Measurements from ENCODE around the gene RHOV. TPM values are rescaled to one million over a fixed set of nuclear protein-coding genes. Genes with fewer than 3 reads are reported as not detected.

Gene RHOV
- total and polyA plus RNA-seq, 2 experiments from 2014 or later: 1.7 to 6.1 TPM

GRCh38 chr15:40838756-40839155, 35.3 kb downstream of the RHOV start:
- WGBS (ENCODE audit: low lambda C conversion rate, missing lambda C conversion rate): 87% methylated on average over 5 of the region's 5 CpGs
- H3K27ac ChIP-seq: no peak overlapping the region
- H3K4me1 ChIP-seq (ENCODE audit: insufficient read depth): no peaks in the 10 kb centered on the region
- DNase-seq (ENCODE audit: low spot score): no peak
- H3K4me2 ChIP-seq: no peak overlapping the region
- no peak overlapping the region for H3K4me3 ChIP-seq
- H3K27me3 ChIP-seq: no peaks in the 10 kb centered on the region
- H2AFZ ChIP-seq: no peak overlapping the region
- H4K20me1 ChIP-seq (ENCODE audit: insufficient read depth, poor library complexity, severe bottlenecking): no peaks in the 10 kb centered on the region
- H3K79me2 ChIP-seq: peaks cover 14% of the 10 kb centered on the region
- no peak for TF ChIP-seq EZH2phosphoT487 (IDR thresholded peaks at IDR 0.05; ENCODE audit: low read depth, severe bottlenecking, unreplicated experiment)
- no peak for TF ChIP-seq EZH2 (IDR thresholded peaks at IDR 0.05; ENCODE audit: borderline replicate concordance)
- TF ChIP-seq, protein P1, sequence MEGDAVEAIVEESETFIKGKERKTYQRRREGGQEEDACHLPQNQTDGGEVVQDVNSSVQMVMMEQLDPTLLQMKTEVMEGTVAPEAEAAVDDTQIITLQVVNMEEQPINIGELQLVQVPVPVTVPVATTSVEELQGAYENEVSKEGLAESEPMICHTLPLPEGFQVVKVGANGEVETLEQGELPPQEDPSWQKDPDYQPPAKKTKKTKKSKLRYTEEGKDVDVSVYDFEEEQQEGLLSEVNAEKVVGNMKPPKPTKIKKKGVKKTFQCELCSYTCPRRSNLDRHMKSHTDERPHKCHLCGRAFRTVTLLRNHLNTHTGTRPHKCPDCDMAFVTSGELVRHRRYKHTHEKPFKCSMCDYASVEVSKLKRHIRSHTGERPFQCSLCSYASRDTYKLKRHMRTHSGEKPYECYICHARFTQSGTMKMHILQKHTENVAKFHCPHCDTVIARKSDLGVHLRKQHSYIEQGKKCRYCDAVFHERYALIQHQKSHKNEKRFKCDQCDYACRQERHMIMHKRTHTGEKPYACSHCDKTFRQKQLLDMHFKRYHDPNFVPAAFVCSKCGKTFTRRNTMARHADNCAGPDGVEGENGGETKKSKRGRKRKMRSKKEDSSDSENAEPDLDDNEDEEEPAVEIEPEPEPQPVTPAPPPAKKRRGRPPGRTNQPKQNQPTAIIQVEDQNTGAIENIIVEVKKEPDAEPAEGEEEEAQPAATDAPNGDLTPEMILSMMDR (IDR thresholded peaks at IDR 0.05; ENCODE audit: poor library complexity): no peak
- no peaks in the 10 kb centered on the region for H3K9me2 ChIP-seq (replicated peaks; ENCODE audit: insufficient read depth)
- H3K36me3 ChIP-seq (replicated peaks; ENCODE audit: insufficient read depth, low read depth): no peaks in the 10 kb centered on the region
- no peaks in the 10 kb centered on the region for H3K9me3 ChIP-seq (ENCODE audit: low read depth)

- H3K4me2 ChIP-seq: no peak overlapping the region
- WGBS (ENCODE audit: low lambda C conversion rate, missing lambda C conversion rate): 90% methylated on average over 1 of the region's 1 CpG
Measured at GRCh38 chr15:40836020-40836419, 38.0 kb downstream of the RHOV start.

GRCh38 chr15:40832903-40833302, 41.1 kb downstream of the RHOV start:
- Histone ChIP-seq H3K4me3 (no peak overlapping the region), H2AFZ (no peak overlapping the region), H3K9me3 (ENCODE audit: low read depth) (no peaks in the 10 kb centered on the region), H3K9me2 (replicated peaks; ENCODE audit: insufficient read depth) (no peaks in the 10 kb centered on the region), H3K27ac (no peak overlapping the region), H3K27me3 (no peaks in the 10 kb centered on the region), H3K4me1 (ENCODE audit: insufficient read depth) (no peaks in the 10 kb centered on the region), H3K79me2 (no peaks in the 10 kb centered on the region), H3K4me2 (no peak overlapping the region), H4K20me1 (ENCODE audit: insufficient read depth, poor library complexity, severe bottlenecking) (no peaks in the 10 kb centered on the region), H3K36me3 (replicated peaks; ENCODE audit: insufficient read depth, low read depth) (no peaks in the 10 kb centered on the region)
- no peak for DNase-seq (ENCODE audit: low spot score)
- TF ChIP-seq EZH2phosphoT487 (IDR thresholded peaks at IDR 0.05; ENCODE audit: low read depth, severe bottlenecking, unreplicated experiment): no peak
- TF ChIP-seq, protein P1 (IDR thresholded peaks at IDR 0.05; ENCODE audit: poor library complexity): no peak
- TF ChIP-seq EZH2 (IDR thresholded peaks at IDR 0.05; ENCODE audit: borderline replicate concordance): no peak

More at GRCh38 chr15:40836020-40836419, 38.0 kb downstream of the RHOV start:
- Histone ChIP-seq H2AFZ (no peak overlapping the region), H3K9me2 (replicated peaks; ENCODE audit: insufficient read depth) (no peaks in the 10 kb centered on the region), H3K27ac (no peak overlapping the region), H3K4me3 (no peak overlapping the region), H3K9me3 (ENCODE audit: low read depth) (no peaks in the 10 kb centered on the region), H3K36me3 (replicated peaks; ENCODE audit: insufficient read depth, low read depth) (no peaks in the 10 kb centered on the region), H3K79me2 (no peaks in the 10 kb centered on the region), H3K4me1 (ENCODE audit: insufficient read depth) (no peaks in the 10 kb centered on the region), H4K20me1 (ENCODE audit: insufficient read depth, poor library complexity, severe bottlenecking) (no peaks in the 10 kb centered on the region), H3K27me3 (no peaks in the 10 kb centered on the region)
- TF ChIP-seq EZH2 (IDR thresholded peaks at IDR 0.05; ENCODE audit: borderline replicate concordance) (no peak), EZH2phosphoT487 (IDR thresholded peaks at IDR 0.05; ENCODE audit: low read depth, severe bottlenecking, unreplicated experiment) (no peak)
- TF ChIP-seq, protein P1 (IDR thresholded peaks at IDR 0.05; ENCODE audit: poor library complexity): no peak
- DNase-seq (ENCODE audit: low spot score): no peak

DNA sequence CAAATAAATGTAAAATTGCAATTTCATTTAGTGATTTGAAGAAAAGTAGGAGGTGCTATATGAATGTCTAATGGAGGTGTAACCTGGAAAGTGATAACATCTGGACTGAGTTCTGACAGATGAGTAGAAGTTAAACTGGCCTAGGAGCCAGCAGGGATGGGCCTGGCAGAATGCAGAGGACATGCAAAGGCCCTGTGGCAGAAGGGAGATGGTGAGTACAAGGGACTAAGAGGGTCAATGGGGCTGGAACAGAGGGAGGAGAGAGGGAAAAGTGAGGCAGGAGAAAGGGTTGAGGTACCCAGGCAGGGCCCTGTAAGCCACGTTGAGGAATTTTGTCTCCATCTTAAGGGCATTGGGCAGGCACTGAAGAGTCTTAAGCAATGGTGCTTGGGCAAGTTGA, 42.2 kb downstream of the RHOV start:
- WGBS (ENCODE audit: low lambda C conversion rate, missing lambda C conversion rate): 100% methylated on average over 1 of the region's 1 CpG
- H3K36me3 ChIP-seq (replicated peaks; ENCODE audit: insufficient read depth, low read depth): no peaks in the 10 kb centered on the region
- no peaks in the 10 kb centered on the region for H4K20me1 ChIP-seq (ENCODE audit: insufficient read depth, poor library complexity, severe bottlenecking)
- H3K9me2 ChIP-seq (replicated peaks; ENCODE audit: insufficient read depth): no peaks in the 10 kb centered on the region
- H3K4me1 ChIP-seq (ENCODE audit: insufficient read depth): no peaks in the 10 kb centered on the region
- TF ChIP-seq EZH2 (IDR thresholded peaks at IDR 0.05; ENCODE audit: borderline replicate concordance) (no peak), EZH2phosphoT487 (IDR thresholded peaks at IDR 0.05; ENCODE audit: low read depth, severe bottlenecking, unreplicated experiment) (no peak)
- TF ChIP-seq, protein P1 (IDR thresholded peaks at IDR 0.05; ENCODE audit: poor library complexity): no peak
- DNase-seq (ENCODE audit: low spot score): no peak
- H3K4me2 ChIP-seq: no peak overlapping the region
- no peak overlapping the region for H3K4me3 ChIP-seq
- H3K27me3 ChIP-seq: no peaks in the 10 kb centered on the region
- no peak overlapping the region for H3K27ac ChIP-seq
- H3K79me2 ChIP-seq: no peaks in the 10 kb centered on the region
- no peaks in the 10 kb centered on the region for H3K9me3 ChIP-seq (ENCODE audit: low read depth)
- no peak overlapping the region for H2AFZ ChIP-seq

Measured in hepatocyte (in vitro differentiated cells).